HepG2 (cell line): ENCODE measurements around the gene EPB41L1. TPM values are rescaled to one million over a fixed set of nuclear protein-coding genes. Genes with fewer than 3 reads are reported as not detected.
A peak's percentile ranks its signal among the peaks of the same experiment; 100 is the strongest.

Source experiments
- CHD4 ChIP-seq: fragments of 200-600 bp; sonication (generic); IDR thresholded peaks from 2 replicates; pipeline ENCODE4 v1.7.0; 2017; ENCODE audit warnings: mild to moderate bottlenecking, low read length, borderline replicate concordance
- DMAP1 ChIP-seq: IDR thresholded peaks from 2 replicates; pipeline ENCODE4 v1.6.1; 2016
- GABPB1 ChIP-seq: IDR thresholded peaks from 2 replicates; pipeline ENCODE4 v1.6.1; 2016; ENCODE audit warnings: mild to moderate bottlenecking, missing genetic modification reagents, moderate library complexity, missing compliant biosample characterization
- HDAC2 ChIP-seq: sonication (generic); formaldehyde crosslinking; IDR thresholded peaks from 2 replicates; pipeline ENCODE4 v1.4.0; 2020; ENCODE audit warnings: missing genetic modification reagents
- KAT8 ChIP-seq: IDR thresholded peaks from 2 replicates; pipeline ENCODE4 v1.6.1; 2016; ENCODE audit warnings: missing genetic modification reagents, missing compliant biosample characterization
- NRL ChIP-seq: sonication (generic); formaldehyde crosslinking; IDR thresholded peaks from 2 replicates; pipeline ENCODE4 v1.5.0; 2020; ENCODE audit warnings: missing genetic modification reagents, mild to moderate bottlenecking, moderate library complexity, borderline replicate concordance
- POGZ ChIP-seq: sonication (generic); formaldehyde crosslinking; IDR thresholded peaks from 2 replicates; pipeline ENCODE4 v1.4.0; 2020; ENCODE audit warnings: mild to moderate bottlenecking, missing genetic modification reagents
- SALL2 ChIP-seq: sonication (generic); formaldehyde crosslinking; IDR thresholded peaks from 2 replicates; pipeline ENCODE4 v1.8.1; 2023; ENCODE audit warnings: mild to moderate bottlenecking, missing genetic modification reagents, inconsistent platforms
- ZKSCAN5 ChIP-seq: sonication (generic); formaldehyde crosslinking; IDR thresholded peaks from 2 replicates; pipeline ENCODE4 v1.5.1; 2020; ENCODE audit warnings: mild to moderate bottlenecking, missing genetic modification reagents
- ZNF205 ChIP-seq: IDR thresholded peaks from 2 replicates; pipeline ENCODE4 v1.6.1; 2018; ENCODE audit warnings: missing biosample characterization, missing genetic modification reagents
- ZNF501 ChIP-seq: sonication (generic); formaldehyde crosslinking; IDR thresholded peaks from 2 replicates; pipeline ENCODE4 v1.5.1; 2020; ENCODE audit warnings: mild to moderate bottlenecking, moderate library complexity, missing genetic modification reagents
- ZNF773 ChIP-seq: sonication (generic); formaldehyde crosslinking; IDR thresholded peaks from 2 replicates; pipeline ENCODE4 v1.4.0; 2020; ENCODE audit warnings: missing genetic modification reagents, borderline replicate concordance
- polyA plus RNA-seq, 8 experiments: library from polyadenylated mRNA; depleted of rRNA in 3 of 8; stranded (reverse) in 7 of 8; unstranded in 1 of 8; fragments of >200 nt; fragmentation: Illumina TruSeq in 4 of 8; extraction: Trizol in 4 of 8; gene quantifications; 2 replicates each; pipeline versions ENCODE4 v1.2.1 to v1.2.3, GENCODE V29; 2011 to 2016; ENCODE audit warnings: low read depth in 4 of 8, missing spikeins in 1 of 8, mixed read lengths in 1 of 8; ENCODE audit not compliant: insufficient read depth in 1 of 8
- total RNA-seq, 5 experiments: library from RNA; depleted of rRNA; stranded (reverse); fragments of >200 nt; fragmentation: Illumina TruSeq; extraction: Trizol; gene quantifications; 2 replicates each; pipeline ENCODE4 v1.2.3, GENCODE V29; 2016; ENCODE audit warnings: low read depth in 1 of 5
- TF ChIP-seq, protein P1 (sequence below): sonication (generic); formaldehyde crosslinking; IDR thresholded peaks from 2 replicates; pipeline ENCODE4 v1.5.1; 2020; ENCODE audit warnings: mild to moderate bottlenecking, moderate library complexity, missing genetic modification reagents
- TF ChIP-seq, protein P2 (sequence below): sonication (generic); formaldehyde crosslinking; IDR thresholded peaks from 2 replicates; pipeline ENCODE4 v1.8.0; 2023; ENCODE audit warnings: mild to moderate bottlenecking, missing genetic modification reagents
- TF ChIP-seq, protein P3 (sequence below): sonication (generic); formaldehyde crosslinking; IDR thresholded peaks from 2 replicates; pipeline ENCODE4; 2020; ENCODE audit warnings: missing genetic modification reagents, mild to moderate bottlenecking, borderline replicate concordance
- TF ChIP-seq, protein P4 (sequence below): sonication (generic); formaldehyde crosslinking; IDR thresholded peaks from 2 replicates; pipeline ENCODE4 v1.5.1; 2020; ENCODE audit warnings: missing genetic modification reagents, mild to moderate bottlenecking, borderline replicate concordance
- TF ChIP-seq, protein P5 (sequence below): IDR thresholded peaks from 2 replicates; pipeline ENCODE4 v1.6.1; 2016; ENCODE audit warnings: low read depth, borderline replicate concordance
- TF ChIP-seq, protein P6 (sequence below): sonication (generic); formaldehyde crosslinking; IDR thresholded peaks from 2 replicates; pipeline ENCODE4 v1.9.0; 2022; ENCODE audit warnings: low read depth, missing genetic modification reagents

The EPB41L1 gene
- total and polyA plus RNA-seq, 2 of the 13 experiments (the other 11 are each of a cell fraction or from before 2014, with no cell fraction given), result 16.7 to 39.0 TPM

DNA sequence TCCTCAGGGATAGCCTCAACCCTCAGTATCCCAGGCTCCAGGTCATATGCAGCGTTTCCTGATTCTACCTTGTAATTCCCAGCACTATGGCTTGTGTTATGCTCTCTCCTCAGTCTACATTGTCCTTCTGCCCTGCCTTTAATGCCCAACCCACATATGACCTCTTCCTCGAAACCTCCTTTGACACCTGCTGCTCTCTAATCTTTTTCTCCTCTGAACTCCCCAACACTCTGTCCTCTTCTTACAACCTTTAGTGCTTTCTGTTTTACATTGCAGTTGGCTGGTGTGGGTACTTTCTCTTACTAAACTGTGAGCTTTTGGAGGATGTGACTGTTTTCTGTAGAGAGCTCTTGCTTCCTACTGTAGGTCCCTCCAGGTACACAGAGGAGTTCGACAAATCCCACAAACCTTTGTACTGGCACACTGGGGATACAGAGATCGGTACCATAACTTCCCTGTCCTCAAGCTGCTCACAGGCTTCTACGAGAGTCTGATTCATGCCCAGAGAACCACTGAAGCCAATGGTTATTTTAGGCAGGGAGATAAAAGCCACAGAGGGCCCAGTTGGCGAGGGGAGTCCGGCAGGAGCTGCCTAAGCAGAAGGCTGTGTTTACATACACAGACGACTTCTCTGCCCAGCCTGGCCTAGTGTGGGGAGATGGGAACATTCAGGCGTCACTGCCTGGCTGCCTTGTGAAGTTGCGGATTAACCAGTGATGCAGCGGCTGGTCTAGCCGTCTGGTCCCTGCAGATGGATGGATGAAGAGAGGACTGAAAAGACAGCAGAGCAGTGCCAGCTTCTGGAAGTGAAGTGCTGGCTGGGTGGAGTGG lies 8.4 kb upstream of the EPB41L1 start (continued):
- TF ChIP-seq, protein P1, sequence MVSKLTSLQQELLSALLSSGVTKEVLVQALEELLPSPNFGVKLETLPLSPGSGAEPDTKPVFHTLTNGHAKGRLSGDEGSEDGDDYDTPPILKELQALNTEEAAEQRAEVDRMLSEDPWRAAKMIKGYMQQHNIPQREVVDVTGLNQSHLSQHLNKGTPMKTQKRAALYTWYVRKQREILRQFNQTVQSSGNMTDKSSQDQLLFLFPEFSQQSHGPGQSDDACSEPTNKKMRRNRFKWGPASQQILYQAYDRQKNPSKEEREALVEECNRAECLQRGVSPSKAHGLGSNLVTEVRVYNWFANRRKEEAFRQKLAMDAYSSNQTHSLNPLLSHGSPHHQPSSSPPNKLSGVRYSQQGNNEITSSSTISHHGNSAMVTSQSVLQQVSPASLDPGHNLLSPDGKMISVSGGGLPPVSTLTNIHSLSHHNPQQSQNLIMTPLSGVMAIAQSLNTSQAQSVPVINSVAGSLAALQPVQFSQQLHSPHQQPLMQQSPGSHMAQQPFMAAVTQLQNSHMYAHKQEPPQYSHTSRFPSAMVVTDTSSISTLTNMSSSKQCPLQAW (CRISPR knock-in tag), result peak; percentile 34; the same call in 1 of the 2 replicates
- TF ChIP-seq NRL (peak; percentile 31; the same call in 1 of the 2 replicates), SALL2 (0 out of 2 replicates have a peak, but pooled peaks have one; percentile 35), HDAC2 (CRISPR knock-in tag) (0 out of 2 replicates have a peak, but pooled peaks have one; percentile 20), POGZ (CRISPR knock-in tag) (no peak), KAT8 (CRISPR knock-in tag) (0 out of 2 replicates have a peak, but pooled peaks have one; percentile 14), ZNF773 (no peak), CHD4 (no peak), GABPB1 (CRISPR knock-in tag) (no peak), ZKSCAN5 (CRISPR knock-in tag) (no peak), ZNF501 (CRISPR knock-in tag) (peak; percentile 32; the same call in 1 of the 2 replicates), DMAP1 (peak; percentile 33; the same call in 1 of the 2 replicates), ZNF205 (CRISPR knock-in tag) (0 out of 2 replicates have a peak, but pooled peaks have one; percentile 7)
- TF ChIP-seq, protein P2, sequence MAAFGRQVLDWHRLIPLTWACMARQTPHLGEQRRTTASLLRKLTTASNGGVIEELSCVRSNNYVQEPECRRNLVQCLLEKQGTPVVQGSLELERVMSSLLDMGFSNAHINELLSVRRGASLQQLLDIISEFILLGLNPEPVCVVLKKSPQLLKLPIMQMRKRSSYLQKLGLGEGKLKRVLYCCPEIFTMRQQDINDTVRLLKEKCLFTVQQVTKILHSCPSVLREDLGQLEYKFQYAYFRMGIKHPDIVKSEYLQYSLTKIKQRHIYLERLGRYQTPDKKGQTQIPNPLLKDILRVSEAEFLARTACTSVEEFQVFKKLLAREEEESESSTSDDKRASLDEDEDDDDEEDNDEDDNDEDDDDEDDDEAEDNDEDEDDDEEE (CRISPR knock-in tag), result 0 out of 2 replicates have a peak, but pooled peaks have one; percentile 28
- TF ChIP-seq, protein P3, sequence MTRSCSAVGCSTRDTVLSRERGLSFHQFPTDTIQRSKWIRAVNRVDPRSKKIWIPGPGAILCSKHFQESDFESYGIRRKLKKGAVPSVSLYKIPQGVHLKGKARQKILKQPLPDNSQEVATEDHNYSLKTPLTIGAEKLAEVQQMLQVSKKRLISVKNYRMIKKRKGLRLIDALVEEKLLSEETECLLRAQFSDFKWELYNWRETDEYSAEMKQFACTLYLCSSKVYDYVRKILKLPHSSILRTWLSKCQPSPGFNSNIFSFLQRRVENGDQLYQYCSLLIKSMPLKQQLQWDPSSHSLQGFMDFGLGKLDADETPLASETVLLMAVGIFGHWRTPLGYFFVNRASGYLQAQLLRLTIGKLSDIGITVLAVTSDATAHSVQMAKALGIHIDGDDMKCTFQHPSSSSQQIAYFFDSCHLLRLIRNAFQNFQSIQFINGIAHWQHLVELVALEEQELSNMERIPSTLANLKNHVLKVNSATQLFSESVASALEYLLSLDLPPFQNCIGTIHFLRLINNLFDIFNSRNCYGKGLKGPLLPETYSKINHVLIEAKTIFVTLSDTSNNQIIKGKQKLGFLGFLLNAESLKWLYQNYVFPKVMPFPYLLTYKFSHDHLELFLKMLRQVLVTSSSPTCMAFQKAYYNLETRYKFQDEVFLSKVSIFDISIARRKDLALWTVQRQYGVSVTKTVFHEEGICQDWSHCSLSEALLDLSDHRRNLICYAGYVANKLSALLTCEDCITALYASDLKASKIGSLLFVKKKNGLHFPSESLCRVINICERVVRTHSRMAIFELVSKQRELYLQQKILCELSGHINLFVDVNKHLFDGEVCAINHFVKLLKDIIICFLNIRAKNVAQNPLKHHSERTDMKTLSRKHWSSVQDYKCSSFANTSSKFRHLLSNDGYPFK (CRISPR knock-in tag), result peak; percentile 27; the same call in 1 of the 2 replicates
- TF ChIP-seq, protein P4, sequence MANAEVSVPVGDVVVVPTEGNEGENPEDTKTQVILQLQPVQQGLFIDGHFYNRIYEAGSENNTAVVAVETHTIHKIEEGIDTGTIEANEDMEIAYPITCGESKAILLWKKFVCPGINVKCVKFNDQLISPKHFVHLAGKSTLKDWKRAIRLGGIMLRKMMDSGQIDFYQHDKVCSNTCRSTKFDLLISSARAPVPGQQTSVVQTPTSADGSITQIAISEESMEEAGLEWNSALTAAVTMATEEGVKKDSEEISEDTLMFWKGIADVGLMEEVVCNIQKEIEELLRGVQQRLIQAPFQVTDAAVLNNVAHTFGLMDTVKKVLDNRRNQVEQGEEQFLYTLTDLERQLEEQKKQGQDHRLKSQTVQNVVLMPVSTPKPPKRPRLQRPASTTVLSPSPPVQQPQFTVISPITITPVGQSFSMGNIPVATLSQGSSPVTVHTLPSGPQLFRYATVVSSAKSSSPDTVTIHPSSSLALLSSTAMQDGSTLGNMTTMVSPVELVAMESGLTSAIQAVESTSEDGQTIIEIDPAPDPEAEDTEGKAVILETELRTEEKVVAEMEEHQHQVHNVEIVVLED (CRISPR knock-in tag), result peak; percentile 20; the same call in 1 of the 2 replicates
- TF ChIP-seq, protein P5, sequence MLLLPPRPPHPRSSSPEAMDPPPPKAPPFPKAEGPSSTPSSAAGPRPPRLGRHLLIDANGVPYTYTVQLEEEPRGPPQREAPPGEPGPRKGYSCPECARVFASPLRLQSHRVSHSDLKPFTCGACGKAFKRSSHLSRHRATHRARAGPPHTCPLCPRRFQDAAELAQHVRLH (CRISPR knock-in tag), result peak; percentile 43
- TF ChIP-seq, protein P6, sequence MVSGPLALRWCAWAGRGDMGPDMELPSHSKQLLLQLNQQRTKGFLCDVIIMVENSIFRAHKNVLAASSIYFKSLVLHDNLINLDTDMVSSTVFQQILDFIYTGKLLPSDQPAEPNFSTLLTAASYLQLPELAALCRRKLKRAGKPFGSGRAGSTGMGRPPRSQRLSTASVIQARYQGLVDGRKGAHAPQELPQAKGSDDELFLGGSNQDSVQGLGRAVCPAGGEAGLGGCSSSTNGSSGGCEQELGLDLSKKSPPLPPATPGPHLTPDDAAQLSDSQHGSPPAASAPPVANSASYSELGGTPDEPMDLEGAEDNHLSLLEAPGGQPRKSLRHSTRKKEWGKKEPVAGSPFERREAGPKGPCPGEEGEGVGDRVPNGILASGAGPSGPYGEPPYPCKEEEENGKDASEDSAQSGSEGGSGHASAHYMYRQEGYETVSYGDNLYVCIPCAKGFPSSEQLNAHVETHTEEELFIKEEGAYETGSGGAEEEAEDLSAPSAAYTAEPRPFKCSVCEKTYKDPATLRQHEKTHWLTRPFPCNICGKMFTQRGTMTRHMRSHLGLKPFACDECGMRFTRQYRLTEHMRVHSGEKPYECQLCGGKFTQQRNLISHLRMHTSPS (CRISPR knock-in tag), result peak; percentile 53; the same call in 1 of the 2 replicates
